GM23338 (cell line): Measurements from ENCODE around the gene CDNF. TPM values are rescaled to one million over a fixed set of nuclear protein-coding genes. Genes with fewer than 3 reads are reported as not detected.

Source experiments
- ATAC-seq: fragments of 200-7000 bp; cut with Tn5 transposase; 3 replicates; pipeline ENCODE4 v1.9.1; 2020
- DNase-seq: peaks from one replicate; pipeline ENCODE4 v3.0.0-alpha.2; 2015; ENCODE audit warnings: low spot score
- H2AFZ ChIP-seq: fragments of 200-600 bp; sonication (generic); 2 replicates; pipeline ENCODE4 v1.8.0; 2016; ENCODE audit warnings: antibody characterized with exemption, mild to moderate bottlenecking, moderate library complexity
- H3F3A ChIP-seq: fragments of 200-600 bp; sonication (generic); replicated peaks from 2 replicates; pipeline ENCODE4 v1.8.0; 2017; ENCODE audit warnings: antibody characterized with exemption, mixed run types, low read depth
- H3K27ac ChIP-seq: fragments of 200-600 bp; sonication (generic); 2 replicates; pipeline ENCODE4 v1.6.1; 2016; ENCODE audit warnings: low read depth
- H3K27me3 ChIP-seq: fragments of 200-600 bp; sonication (generic); 2 replicates; pipeline ENCODE4 v1.8.0; 2016; ENCODE audit warnings: mild to moderate bottlenecking, mixed run types, moderate library complexity; ENCODE audit not compliant: insufficient read depth
- H3K36me3 ChIP-seq: fragments of 200-600 bp; sonication (generic); 2 replicates; pipeline ENCODE4 v1.8.0; 2016; ENCODE audit warnings: mild to moderate bottlenecking; ENCODE audit not compliant: insufficient read depth
- H3K4me1 ChIP-seq: fragments of 200-600 bp; sonication (generic); 2 replicates; pipeline ENCODE4 v1.8.0; 2016; ENCODE audit warnings: mild to moderate bottlenecking, moderate library complexity; ENCODE audit not compliant: insufficient read depth
- H3K4me2 ChIP-seq: fragments of 200-600 bp; sonication (generic); 2 replicates; pipeline ENCODE4 v1.7.1; 2017; ENCODE audit warnings: mixed run types
- H3K4me3 ChIP-seq: fragments of 200-600 bp; sonication (generic); 2 replicates; pipeline ENCODE4 v1.6.1; 2016; ENCODE audit warnings: mixed run types
- H3K79me2 ChIP-seq: fragments of 200-600 bp; sonication (generic); replicated peaks from 2 replicates; pipeline ENCODE4 v1.8.0; 2017; ENCODE audit warnings: mild to moderate bottlenecking; ENCODE audit not compliant: insufficient read depth
- H3K9me2 ChIP-seq: fragments of 200-600 bp; sonication (generic); 2 replicates; pipeline ENCODE4 v1.8.0; 2017; ENCODE audit not compliant: insufficient read depth
- H4K20me1 ChIP-seq: fragments of 200-600 bp; sonication (generic); replicated peaks from 2 replicates; pipeline ENCODE4 v1.8.0; 2017; ENCODE audit warnings: mild to moderate bottlenecking; ENCODE audit not compliant: insufficient read depth
- H3K27ac Mint-ChIP-seq: 2 replicates; pipeline ENCODE4 v1.8.0; 2020; ENCODE audit warnings: inconsistent platforms, mild to moderate bottlenecking, moderate library complexity, mixed read lengths
- H3K27me3 Mint-ChIP-seq: 3 replicates; pipeline ENCODE4 v1.8.0; 2022; ENCODE audit warnings: low read depth, mild to moderate bottlenecking, moderate library complexity, mixed read lengths, inconsistent platforms; ENCODE audit not compliant: insufficient read depth, poor library complexity
- H3K36me3 Mint-ChIP-seq: 3 replicates; pipeline ENCODE4 v1.8.0; 2021; ENCODE audit warnings: low read depth, mild to moderate bottlenecking, inconsistent platforms, moderate library complexity, mixed read lengths
- H3K4me1 Mint-ChIP-seq: 3 replicates; pipeline ENCODE4 v1.8.0; 2020; ENCODE audit warnings: mild to moderate bottlenecking, inconsistent platforms, mixed read lengths
- H3K4me3 Mint-ChIP-seq: 3 replicates; pipeline ENCODE4 v1.8.0; 2021; ENCODE audit warnings: moderate library complexity, mild to moderate bottlenecking, inconsistent platforms, mixed read lengths
- H3K9me3 Mint-ChIP-seq: 3 replicates; pipeline ENCODE4 v1.8.0; 2020; ENCODE audit warnings: moderate library complexity, mild to moderate bottlenecking, inconsistent platforms, mixed read lengths
- CREB1 ChIP-seq: fragments of 250-450 bp; sonication (Bioruptor Pico); IDR thresholded peaks from 2 replicates; pipeline ENCODE4 v1.5.0; 2020; ENCODE audit warnings: low read depth, mild to moderate bottlenecking, moderate library complexity
- CTCF ChIP-seq, 2 experiments: fragments of 200-600 bp in 1 of 2; sonication (generic) in 1 of 2; conservative IDR thresholded peaks; 2 replicates each; pipeline versions ENCODE4 v1.5.1 to v1.6.1; 2016 to 2017; ENCODE audit warnings: antibody characterized with exemption in 2 of 2, low read depth in 2 of 2, mild to moderate bottlenecking in 2 of 2, moderate library complexity in 1 of 2
- ETS1 ChIP-seq: IDR thresholded peaks from 2 replicates; pipeline ENCODE4 v1.6.1; 2016; ENCODE audit warnings: antibody characterized with exemption
- EZH2 ChIP-seq: fragments of 200-600 bp; sonication (generic); IDR thresholded peaks from one replicate; pipeline ENCODE4 v1.8.0; 2017; ENCODE audit warnings: antibody characterized with exemption, mild to moderate bottlenecking, low read depth; ENCODE audit not compliant: unreplicated experiment
- EZH2phosphoT487 ChIP-seq: fragments of 200-600 bp; sonication (generic); IDR thresholded peaks from one replicate; pipeline ENCODE4 v1.8.1; 2018; ENCODE audit warnings: antibody characterized with exemption; ENCODE audit not compliant: unreplicated experiment
- JUNB ChIP-seq: IDR thresholded peaks from one replicate; pipeline ENCODE4 v1.6.1; 2016; ENCODE audit warnings: antibody characterized with exemption; ENCODE audit not compliant: unreplicated experiment
- NANOG ChIP-seq: IDR thresholded peaks from 2 replicates; pipeline ENCODE4 v1.6.1; 2016; ENCODE audit warnings: antibody characterized with exemption, borderline replicate concordance
- POLR2AphosphoS5 ChIP-seq: IDR thresholded peaks from 2 replicates; pipeline ENCODE4 v1.6.1; 2016; ENCODE audit warnings: antibody characterized with exemption, low read depth
- REST ChIP-seq: IDR thresholded peaks from one replicate; pipeline ENCODE4 v1.6.1; 2018; ENCODE audit warnings: antibody characterized with exemption; ENCODE audit not compliant: unreplicated experiment
- ZNF114 ChIP-seq: fragments of 250-450 bp; sonication (Bioruptor Pico); IDR thresholded peaks from 2 replicates; pipeline ENCODE4 v1.5.0; 2020; ENCODE audit warnings: mild to moderate bottlenecking, moderate library complexity
- ZNF331 ChIP-seq: fragments of 250-450 bp; sonication (Bioruptor Pico); IDR thresholded peaks from 2 replicates; pipeline ENCODE4 v1.5.0; 2020; ENCODE audit warnings: low read depth, mild to moderate bottlenecking, moderate library complexity
- polyA plus RNA-seq: library from polyadenylated mRNA; unstranded; fragments of >200 nt; fragmentation: Nextera tagmentation; extraction: Ambion mirVana; gene quantifications from 2 replicates; pipeline ENCODE4 v1.2.1, GENCODE V29; 2016
- total RNA-seq: library from RNA; depleted of rRNA; stranded (reverse); fragments of >200 nt; shearing (Covaris generic); gene quantifications from 2 replicates; pipeline ENCODE4 v1.2.3, GENCODE V29; 2014

Gene CDNF
- total and polyA plus RNA-seq, 2 experiments from 2014 or later, result 0.26 to 1.1 TPM

GRCh38 chr10:14803827-14804226 is 34.0 kb downstream of the CDNF start:
- Mint-ChIP-seq H3K27ac (no peak overlapping the region), H3K4me3 (no peak overlapping the region), H3K9me3 (no peaks in the 10 kb centered on the region), H3K36me3 (no peaks in the 10 kb centered on the region), H3K27me3 (peaks cover 4% of the 10 kb centered on the region), H3K4me1 (no peaks in the 10 kb centered on the region)
- H3K79me2 ChIP-seq, result no peaks in the 10 kb centered on the region
- H3K36me3 ChIP-seq, result no peaks in the 10 kb centered on the region
- ATAC-seq (no peak), DNase-seq (no peak)
- no peaks in the 10 kb centered on the region for H3F3A ChIP-seq
- TF ChIP-seq CREB1, result no peak
- no peak for TF ChIP-seq ZNF114 (CRISPR knock-in tag)
- TF ChIP-seq CTCF (conservative IDR thresholded peaks at IDR 0.05; ENCODE audit: low read depth in 2 of 2), result no peak
- no peak for TF ChIP-seq JUNB
- TF ChIP-seq REST, result no peak
- TF ChIP-seq ZNF331, result no peak
- no peak for TF ChIP-seq NANOG
- no peak for TF ChIP-seq EZH2phosphoT487
- TF ChIP-seq POLR2AphosphoS5, result no peak
- no peak for TF ChIP-seq ETS1
- no peak for TF ChIP-seq EZH2
- no peaks in the 10 kb centered on the region for H3K4me1 ChIP-seq
- no peaks in the 10 kb centered on the region for H3K27me3 ChIP-seq
- no peak overlapping the region for H3K27ac ChIP-seq
- H3K4me3 ChIP-seq, result no peak overlapping the region
- no peaks in the 10 kb centered on the region for H4K20me1 ChIP-seq
- H3K4me2 ChIP-seq, result no peak overlapping the region
- H3K9me2 ChIP-seq, result no peaks in the 10 kb centered on the region
- no peak overlapping the region for H2AFZ ChIP-seq
